C4-2B (cell line): ENCODE measurements around the gene MC3R.

Experiments
- CTCF ChIP-seq: fragments of 450-650 bp; conservative IDR thresholded peaks from 2 replicates; pipeline ENCODE4 v1.5.1; 2017; ENCODE audit warnings: mild to moderate bottlenecking
- ZFX ChIP-seq: fragments of 450-650 bp; IDR thresholded peaks from 2 replicates; pipeline ENCODE4 v1.6.1; 2017

GRCh38 chr20:56249956-56250355 lies 1.4 kb downstream of the MC3R start:
- TF ChIP-seq CTCF = no peak
- TF ChIP-seq ZFX = no peak
